OCI-M2 (cell line): ENCODE data around the gene KPTN.

Experiments used
- DNase-seq: peaks from one replicate; lab custom pipeline; 2025; ENCODE audit not compliant: unreplicated experiment; lab: John Stamatoyannopoulos, UW

The KPTN gene

GRCh38 chr19:47470447-47471195, 13.4 kb downstream of the KPTN start:
- DNase-seq = no peak

DNA sequence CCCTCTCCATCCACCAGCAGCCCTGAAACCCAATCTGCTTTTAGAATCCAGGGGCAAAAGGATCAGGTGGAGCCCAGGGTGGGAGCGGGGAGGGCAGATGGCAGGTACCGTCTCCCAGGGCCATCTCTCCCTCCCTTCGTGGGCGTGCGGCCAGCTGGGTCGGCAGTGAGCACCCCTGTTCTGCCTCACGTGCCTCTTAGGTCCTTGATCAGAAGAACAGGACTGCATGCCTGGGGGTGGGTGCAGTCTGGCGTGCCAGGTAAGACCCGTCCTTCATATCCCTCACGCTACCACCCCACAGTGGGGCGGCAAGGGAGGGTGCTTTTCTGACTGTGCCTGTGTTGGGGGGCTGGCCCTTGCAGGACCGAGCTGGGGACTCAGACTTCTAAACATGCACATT, 14.3 kb downstream of the KPTN start:
- no peak for DNase-seq

DNA sequence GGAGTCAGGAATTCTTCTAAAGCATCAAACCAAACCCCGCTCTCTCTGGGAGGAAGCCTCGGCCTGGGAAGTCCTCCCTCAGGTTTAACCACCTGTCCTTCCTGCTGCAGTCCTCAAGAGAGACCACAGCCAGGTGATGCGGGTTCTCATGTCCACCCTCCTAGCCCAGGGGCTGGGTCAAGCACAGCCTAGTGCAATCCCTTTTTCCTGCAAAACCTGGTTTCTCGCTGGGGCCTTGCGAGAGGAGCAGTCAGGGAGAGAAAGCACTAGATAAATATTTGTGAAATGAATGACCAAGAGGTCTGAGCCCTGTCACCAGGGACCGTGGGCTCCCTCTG, 14.7 kb downstream of the KPTN start:
- no peak for DNase-seq

GRCh38 chr19:47467914-47468313, 16.1 kb downstream of the KPTN start:
- DNase-seq = no peak

DNA sequence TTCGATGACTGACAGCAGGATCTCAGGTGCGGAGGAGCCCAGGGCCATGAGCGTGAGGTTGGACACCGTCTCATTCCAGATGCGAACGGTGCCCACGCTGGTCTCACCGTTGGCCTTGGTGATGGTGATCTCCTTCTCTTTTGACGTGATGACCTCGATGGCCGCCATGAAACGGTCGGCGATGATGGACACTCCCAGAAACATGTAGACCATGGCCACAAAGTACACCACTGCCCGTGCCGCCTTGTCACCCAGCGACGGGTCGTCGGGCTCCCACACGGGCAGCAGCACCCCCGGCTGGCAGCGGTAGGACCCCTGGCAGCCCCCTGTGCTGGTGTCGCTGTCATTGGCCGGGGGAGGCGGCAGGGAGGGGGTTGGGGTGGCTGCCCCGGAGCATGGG, 18.1 kb downstream of the KPTN start:
- DNase-seq = no peak

- DNase-seq = no peak
These were observed 19.2 kb downstream of the KPTN start for GRCh38 chr19:47464675-47465419.

DNA sequence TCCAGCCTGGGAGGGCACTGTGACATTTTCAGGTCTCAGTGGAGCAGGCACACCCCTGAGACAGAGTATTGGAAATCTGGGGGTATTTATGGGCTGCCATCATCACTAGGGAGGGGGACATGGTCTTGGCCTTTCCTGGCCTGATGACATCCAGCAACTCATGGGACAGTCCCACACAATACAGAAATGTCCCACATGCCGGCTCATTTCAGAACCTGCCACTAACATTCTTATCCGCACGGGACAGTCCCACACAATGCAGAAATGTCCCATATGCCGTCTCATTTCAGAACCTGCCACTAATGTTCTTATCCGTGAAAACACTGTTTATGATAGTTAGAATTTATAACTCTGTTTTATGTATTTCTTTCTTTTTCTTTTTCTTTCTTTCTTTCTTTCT, 22.1 kb downstream of the KPTN start:
- DNase-seq = no peak

GRCh38 chr19:47459477-47459876, 24.5 kb downstream of the KPTN start:
- DNase-seq = no peak

DNA sequence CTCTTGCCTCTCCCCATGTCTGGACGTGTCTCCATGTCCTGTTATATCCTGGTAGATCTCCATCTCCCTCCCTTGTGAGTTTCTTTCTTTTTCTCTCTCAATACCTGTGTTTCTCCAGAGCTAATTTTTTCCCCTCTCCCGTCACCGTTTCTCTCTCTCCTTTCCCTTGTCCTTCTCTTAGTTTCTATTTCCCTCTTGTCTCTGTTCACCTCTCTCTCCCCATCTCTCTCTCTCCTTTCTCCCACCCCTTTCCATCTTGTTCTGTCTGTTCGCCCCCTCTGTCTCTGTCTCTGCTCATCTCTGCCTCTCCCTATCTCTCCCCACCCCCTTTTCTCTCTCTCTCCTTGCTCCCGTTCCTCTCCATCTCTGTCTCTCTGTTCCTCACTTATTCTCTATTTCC, 25.3 kb downstream of the KPTN start:
- no peak for DNase-seq

DNA sequence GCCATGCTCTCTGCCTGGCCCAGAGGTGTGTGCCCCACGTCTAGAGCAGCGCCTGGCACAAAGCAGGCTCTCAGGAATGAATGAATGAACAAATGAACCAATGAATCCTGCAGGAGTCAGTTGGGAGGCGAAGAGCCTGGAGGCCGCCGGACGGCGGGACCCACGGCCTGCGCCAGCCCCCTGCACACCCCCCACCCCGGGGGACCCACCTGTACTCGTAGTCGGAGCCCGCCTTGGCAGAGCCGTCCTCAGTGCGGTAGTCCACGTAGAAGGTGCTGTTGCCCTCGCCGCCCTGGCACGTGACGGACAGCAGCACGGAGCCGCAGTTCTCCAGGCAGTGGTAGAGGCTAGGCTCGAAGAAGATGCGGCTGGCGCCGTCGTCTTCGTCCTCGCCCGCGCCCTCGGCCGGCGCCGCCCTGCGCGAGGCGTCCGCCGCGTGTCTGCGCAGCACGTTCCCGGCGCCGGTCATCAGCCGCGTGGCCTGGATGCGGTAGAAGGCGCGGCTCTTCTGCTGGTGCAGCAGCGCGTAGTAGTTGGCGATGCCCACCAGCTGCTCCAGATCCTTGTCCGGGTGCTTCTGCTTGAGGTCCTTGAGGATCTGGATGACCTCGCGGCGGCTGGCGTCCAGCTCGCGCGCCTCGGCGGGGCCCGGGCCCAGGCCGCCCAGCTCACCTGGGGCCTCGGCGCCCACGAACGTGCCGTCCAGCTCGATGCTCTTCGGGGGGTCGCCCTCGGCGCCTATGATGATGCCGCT, 27.1 kb downstream of the KPTN start:
- no peak for DNase-seq

DNA sequence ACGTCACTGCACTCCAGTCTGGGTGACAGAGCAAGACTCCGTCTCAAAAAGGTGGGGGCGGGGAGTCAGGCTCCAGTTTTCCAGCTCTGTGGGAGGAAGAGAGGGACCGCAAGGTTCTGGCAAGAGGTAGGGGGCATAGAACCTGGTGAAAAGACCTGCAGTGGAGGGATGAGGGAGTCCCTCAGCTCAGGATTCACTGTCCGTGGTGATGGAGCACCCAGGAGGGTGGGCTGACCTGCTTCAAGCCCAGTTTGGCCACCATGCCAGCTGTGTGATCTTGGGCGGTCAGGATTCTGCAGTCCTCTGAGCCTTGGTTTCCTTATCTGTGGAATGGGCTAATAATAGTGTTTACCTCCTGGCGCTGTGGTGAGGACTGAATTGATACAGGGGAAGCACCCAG, 33.5 kb downstream of the KPTN start:
- no peak for DNase-seq

- no peak for DNase-seq
These were observed 35.7 kb downstream of the KPTN start for GRCh38 chr19:47448360-47448727.

GRCh38 chr19:47447470-47448359, 36.3 kb downstream of the KPTN start:
- peak; percentile 97 for DNase-seq

GRCh38 chr19:47446534-47447469, 37.2 kb downstream of the KPTN start:
- DNase-seq = no peak

DNA sequence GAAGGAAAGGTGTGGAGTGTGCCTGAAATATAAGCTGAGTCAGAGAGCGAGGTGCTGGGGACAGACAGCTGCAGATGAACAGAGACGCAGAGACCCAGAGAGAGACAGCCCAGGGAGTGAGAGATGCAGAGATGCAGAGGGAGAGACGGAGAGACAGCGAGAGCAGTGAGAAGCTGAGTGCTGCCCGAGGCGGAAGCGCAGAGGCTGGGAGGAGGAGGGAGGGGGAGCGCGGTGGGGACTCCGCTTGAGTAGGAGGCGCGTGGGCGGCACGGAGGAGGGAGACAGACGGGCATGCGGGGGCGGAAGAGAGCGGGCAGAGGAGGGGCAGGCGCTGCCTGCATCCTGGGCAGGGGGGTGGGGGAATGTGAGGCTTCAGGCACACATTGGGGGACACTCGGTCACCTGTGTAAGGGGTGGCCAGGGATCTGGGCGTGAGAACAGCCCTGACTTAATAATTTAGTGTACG, 38.0 kb downstream of the KPTN start:
- DNase-seq = peak; percentile 29

- DNase-seq = no peak
These were observed 38.5 kb downstream of the KPTN start for GRCh38 chr19:47445527-47445926.

DNA sequence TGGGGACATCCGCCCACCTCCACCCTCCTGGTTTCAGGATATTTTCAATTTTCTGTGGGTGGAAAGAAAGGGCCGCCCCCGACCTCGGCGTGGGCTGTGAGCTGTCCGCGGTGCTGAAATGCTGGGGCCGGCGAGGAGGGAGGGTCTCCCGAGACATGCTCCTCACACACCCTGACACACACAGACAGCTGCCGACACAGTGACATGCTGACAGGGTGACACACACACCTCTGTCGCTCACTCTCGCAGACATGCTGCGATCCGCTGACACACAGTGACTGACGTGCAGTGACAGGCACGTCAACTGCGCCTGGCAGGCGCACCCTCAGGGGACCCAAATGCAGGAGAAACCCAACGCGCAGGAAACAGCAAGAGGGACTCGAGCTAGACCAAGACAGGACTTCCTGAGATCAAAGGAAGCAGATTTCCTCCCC, 39.6 kb downstream of the KPTN start:
- peak; percentile 21 for DNase-seq

- no peak for DNase-seq
These were observed 40.7 kb downstream of the KPTN start for GRCh38 chr19:47443331-47443730.

- DNase-seq = no peak
These were observed 45.2 kb downstream of the KPTN start for GRCh38 chr19:47438793-47439220.

DNA sequence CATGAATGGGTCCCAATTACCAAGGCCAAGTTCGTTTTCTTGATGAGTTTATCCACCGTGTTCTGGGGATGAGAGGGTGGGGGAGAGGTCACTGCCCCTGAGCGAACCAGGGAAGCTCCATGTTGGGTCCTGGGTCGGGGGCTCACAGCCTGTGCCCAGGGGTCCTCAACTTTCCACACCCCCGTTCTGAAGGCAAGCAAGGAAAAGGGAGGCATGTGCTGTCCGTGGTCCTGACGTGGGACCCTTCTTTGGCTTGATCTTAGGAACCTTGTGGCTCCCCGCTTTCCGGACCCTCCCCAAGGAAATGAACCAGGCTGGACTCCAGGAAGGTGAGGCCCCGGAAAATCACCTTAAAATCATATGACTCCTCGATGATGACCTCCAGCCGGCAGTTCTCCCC, 46.5 kb downstream of the KPTN start:
- DNase-seq = no peak
